Activated CD8-positive, alpha-beta memory T cell treated with anti-CD3 and anti-CD28 coated beads, Interleukin-2, amount 50 U/mL, for 1 hour (primary cell): ENCODE measurements around the gene TMEM222.

Experiments used
- DNase-seq: peaks from one replicate; pipeline ENCODE4 v3.0.0-alpha.2; 2020; ENCODE audit errors: extremely low read depth

TMEM222 gene

DNA sequence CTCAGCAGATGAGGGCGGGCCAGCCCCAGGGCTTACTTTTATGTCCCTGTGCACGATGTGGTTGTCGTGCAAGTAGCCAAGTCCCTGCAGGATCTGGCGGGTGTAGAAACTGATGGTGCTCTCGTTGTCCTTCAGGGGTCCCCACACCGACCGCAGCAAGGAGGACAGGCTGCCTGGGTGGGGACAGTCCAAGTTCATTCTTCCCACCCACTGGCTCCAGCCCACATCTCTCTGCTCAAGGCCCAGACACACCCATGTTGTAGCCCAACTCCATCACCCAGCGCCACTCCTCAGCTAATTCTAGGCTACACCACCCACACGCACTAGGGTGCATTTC is 37.8 kb downstream of the TMEM222 start:
- no peak for DNase-seq

DNA sequence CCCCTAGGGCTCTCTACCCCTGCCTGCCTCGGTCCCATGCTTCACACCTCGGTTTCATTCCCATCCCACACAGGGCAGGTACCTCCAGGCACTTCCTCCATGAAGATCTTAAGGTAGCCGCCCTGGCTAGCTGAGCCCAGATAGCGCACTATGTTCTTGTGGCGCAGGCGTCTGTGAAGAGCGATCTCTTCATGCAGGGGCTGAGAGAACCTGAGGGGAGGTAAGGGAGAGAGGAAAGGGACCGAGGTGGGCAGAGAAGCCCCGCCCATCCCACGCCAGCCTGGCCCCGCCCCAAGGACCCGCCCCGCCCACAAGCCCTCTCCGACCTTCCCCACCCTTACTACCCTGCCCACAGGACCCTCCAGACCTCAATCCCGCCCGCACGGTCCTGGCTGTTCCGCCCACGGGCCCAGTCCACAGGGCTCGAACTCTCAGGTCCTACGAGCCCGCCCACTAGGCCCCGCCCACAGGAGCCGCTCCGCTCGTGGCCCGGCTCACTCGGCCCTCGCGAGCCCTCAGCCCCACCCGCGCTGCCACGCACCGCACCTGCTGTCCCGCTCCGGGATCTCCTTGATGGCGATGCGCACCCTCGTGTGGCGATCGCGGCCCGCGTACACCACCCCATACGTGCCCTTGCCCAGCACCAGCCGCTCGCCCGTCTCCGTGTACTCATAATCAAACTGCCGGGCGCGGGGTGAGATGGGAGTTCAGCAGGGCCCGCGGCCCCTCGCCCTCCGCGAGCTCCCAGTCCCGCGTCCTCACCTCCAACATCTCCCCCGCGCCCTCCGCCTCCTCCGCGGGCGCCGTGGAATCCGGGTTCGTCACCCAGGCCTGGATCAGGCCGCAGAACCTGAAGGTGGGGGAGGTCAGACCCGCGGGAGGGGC is 38.4 kb downstream of the TMEM222 start:
- no peak for DNase-seq

- DNase-seq: no peak
Measured at GRCh38 chr1:27361044-27361402, 39.1 kb downstream of the TMEM222 start.

DNA sequence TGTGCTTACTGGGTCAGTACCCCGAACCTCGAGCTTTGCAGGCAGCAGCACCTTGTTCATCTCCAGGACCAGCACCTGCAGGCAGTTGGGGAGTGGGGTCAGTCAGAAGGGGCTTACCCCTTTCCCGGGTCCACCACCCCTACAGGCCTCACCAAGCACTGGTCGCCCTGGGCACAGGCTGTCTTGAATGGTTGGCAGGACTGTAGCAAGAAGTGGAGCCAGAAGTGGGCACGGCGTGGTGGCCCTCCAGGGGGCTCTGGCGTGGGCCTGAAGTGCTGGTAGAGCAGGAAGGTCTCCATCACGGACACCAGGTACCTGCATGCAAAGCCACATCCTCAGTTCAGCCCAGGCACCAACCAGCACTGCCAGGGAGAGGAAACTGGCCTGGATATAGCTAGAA is 39.6 kb downstream of the TMEM222 start:
- DNase-seq: no peak

GRCh38 chr1:27363766-27364695 is 42.1 kb downstream of the TMEM222 start:
- no peak for DNase-seq

DNA sequence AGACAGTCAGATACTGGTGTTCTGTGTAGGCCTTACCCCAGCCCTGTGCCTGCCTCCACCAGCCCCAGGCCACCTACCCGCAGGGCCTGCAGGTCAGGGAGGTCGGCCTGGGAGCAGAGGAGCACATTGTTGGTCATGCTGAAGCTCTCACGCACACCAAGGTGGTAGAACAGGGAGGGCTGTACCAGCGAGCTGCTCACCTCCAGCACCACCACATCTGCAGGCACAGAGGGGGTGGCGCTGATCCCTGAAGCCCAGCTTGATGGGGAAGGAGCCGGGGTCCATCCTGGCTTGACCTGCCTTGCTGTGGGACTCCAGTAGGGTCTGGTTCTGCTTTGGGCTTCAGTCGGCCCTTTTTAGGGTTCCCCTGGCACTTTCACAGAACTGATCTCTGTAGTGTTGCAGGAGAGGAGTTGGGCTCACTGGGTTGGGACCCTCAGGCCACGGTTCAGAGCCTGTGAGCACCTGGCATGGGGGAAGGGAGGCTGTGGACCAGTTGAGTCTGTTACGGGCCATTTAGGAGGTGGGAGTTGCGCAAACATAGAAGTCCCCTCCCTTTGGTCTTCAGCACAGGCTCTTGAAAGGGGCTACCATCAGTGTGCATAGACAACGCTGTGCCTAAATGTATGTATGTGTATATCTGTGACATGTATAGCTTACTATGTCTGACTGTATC is 42.9 kb downstream of the TMEM222 start:
- no peak for DNase-seq

- no peak for DNase-seq
Measured at GRCh38 chr1:27365372-27366112, 43.6 kb downstream of the TMEM222 start.

- no peak for DNase-seq
Measured at GRCh38 chr1:27366113-27366410, 44.1 kb downstream of the TMEM222 start.

GRCh38 chr1:27366411-27367159 is 44.6 kb downstream of the TMEM222 start, which contains the start of gene MAP3K6:
MAP3K6 (minus strand) TSS chr1:27366961; CDS start chr1:27366597, 364 bp downstream.
- no peak for DNase-seq

DNA sequence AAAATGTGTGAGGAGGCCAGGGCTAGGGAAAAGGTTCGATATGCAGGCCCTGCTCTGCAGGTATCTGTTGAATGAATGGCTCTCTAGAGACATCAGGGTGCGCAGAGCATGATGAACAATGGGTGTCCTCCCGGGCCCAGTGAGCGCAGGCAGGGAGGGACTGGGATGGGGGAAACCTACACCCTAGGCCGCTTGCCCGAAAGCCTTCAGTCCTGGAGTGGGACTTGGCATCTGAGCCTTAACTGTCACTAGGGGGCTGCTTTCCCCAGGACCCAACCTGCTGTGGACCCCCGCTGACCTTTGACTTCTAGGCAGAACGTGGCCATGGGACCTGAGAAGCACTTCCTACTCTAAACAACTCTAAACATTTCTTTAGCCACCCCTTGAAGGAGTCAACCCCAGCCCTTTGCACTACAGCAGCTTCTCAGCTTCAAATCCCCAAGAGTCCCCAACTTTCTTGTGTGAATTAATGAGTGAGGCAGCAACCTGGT is 45.2 kb downstream of the TMEM222 start:
- DNase-seq: no peak

DNA sequence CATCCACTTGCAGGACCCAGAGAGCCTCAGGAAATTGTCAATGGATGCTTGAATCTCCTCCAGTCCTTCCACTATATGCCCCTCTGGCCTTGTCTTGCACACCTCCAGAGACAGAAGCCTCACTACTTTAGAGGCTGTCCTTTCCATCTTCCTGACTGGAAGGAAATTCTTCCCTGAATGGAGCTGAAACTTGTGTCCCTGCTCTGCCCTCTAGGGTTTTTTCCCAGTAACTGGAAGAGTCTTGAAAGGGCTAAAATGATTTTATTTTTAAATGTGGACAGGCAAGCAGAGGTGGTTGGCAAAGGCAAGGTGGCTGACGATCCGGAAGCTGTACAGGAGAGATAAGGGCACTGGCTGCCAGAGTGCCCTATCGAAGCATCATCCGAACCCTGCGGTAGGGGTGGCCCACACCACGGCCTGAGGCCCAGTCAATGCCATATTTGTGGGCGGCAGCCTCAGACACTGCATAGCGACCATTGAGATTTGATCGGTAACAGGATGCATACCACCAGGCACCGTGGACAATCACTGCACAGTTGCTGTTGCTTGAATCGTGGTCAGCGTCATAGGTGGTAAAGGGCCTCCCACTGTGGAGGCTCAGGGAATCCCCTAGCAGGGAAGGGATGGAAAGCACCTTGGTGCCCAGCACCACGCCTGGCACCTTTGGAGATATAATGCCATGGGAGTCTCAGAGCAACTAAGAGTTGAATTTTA is 47.1 kb downstream of the TMEM222 start:
- no peak for DNase-seq

DNA sequence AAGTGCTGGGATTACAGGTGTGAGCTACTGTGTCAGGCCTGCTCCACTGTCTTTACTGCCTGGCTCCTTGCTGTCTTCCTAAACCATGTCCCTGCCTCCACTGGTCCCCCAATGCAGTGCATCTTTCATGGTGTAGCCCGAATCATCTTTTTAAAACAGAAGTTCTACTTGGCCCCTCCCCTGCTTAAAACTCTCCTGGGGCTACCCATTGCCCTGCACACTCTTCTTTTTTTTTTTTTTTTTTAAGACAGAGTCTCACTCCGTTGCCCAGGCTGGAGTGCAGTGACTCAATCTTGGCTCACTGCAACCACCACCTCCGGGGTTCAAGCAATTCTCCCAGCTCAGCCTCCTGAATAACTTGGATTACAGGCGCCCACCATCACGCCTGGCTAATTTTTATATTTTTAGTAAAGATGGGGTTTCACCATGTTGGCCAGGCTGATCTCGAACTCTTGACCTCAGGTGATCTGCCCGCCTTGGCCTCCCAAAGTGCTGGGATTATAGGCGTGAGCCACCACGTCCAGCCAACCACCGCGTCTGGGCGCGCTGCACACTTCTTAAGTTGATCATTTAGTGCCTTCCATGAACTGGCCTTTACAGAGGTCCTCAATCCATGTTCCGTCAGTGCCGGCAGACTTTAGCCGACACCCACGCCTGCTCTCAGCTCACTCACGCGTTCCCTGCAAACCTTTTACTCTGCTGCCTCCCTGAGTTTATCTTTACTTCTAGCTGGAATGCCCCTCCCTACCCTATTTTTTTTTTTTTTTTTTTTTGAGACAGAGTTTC is 50.3 kb downstream of the TMEM222 start:
- no peak for DNase-seq

DNA sequence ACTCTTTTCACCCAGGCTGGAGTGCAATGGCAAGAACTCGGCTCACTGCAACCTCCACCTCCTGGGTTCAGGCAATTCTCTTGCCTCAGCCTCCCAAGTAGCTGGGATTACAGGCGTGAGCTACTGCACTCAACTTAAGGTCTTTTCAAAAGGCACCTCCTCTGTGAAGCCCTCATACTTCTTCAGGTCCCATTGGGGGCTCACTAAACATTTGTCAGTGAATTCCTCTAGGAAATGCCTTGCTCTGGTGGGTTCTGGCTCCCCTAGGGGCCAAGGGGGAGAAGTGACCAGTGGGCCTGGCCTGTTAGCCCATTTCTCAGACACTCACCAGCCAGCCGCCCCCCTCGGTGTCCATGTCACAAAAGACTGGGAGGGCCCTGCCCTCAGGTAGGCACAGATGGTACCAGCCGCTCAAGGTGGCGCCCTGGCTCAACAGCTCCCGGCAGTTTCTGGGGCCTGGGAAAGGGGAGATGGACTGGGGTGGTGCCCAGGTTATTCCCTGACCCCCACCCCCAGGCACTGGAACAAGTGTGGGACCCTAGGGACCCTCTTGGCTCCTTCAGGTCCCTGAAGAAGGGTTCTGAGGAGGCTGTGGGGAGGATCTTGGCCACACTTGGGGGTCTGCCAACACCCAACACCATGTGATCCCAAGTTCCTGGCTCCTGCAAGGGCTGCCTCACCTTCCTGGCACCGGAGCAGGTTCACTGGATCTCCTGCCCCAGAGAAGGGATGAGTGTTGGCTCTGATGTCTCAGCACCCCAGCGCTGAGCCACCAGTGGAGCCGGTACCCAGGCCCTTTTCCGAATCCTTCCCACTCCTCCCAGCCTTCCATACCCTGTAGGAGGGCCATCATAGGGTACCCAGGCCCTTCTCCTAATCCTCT is 51.1 kb downstream of the TMEM222 start:
- no peak for DNase-seq

DNA sequence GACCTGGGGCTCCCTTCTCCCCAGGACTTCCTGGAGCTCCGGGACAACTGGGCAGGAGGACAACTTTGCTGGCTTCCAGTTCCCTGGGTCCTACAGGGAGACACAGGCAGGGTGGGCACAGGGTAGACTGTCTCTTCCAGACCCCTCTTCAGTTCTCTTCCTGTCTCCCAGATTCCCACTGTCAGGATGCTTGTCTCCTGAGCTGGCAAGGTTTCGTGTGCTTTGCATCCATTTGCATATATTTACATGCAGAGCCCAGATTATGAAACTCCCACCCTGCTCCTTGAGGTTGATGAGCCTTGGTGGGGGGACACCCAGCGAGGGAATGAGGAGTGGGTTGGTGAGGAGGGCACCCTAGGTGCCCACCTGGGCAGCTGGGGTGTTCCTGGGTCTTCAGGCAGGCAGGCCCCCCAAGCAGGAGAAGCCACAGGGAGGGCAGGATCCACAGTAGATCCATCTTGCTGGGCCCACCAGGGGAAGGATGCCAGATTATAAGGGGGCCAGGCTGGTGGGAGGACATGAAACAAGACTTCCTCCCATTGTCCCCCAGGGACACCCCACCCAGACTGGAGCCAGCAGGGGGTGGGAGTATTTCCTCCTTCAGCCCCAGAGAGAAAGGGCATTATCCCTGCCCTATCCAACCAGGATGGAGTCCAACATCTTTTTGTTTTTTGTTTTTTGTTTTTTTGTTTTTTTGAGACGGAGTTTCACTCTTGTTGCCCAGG is 52.6 kb downstream of the TMEM222 start, which contains the start of gene FCN3:
FCN3 (minus strand) TSS at position 463 of the 725 bp plus-strand sequence; CDS start at position 457, 6 bp downstream.
- no peak for DNase-seq

- DNase-seq: no peak
Measured at GRCh38 chr1:27377760-27378495, 56.0 kb downstream of the TMEM222 start.

- no peak for DNase-seq
Measured at GRCh38 chr1:27379564-27380122, 57.7 kb downstream of the TMEM222 start.
